MM.1S (cell line): ENCODE measurements around the gene TOP2A.

Experiments used
- DNase-seq: peaks from one replicate; pipeline ENCODE4 v3.0.0-alpha.2; 2015
- H2AFZ ChIP-seq: fragments of 300-600 bp; sonication (generic); 2 replicates; pipeline ENCODE4 v1.6.0; 2016; ENCODE audit warnings: antibody characterized with exemption, low read length
- H3F3A ChIP-seq: fragments of 300-600 bp; sonication (generic); 2 replicates; pipeline ENCODE4 v1.6.1; 2016; ENCODE audit warnings: mild to moderate bottlenecking, antibody characterized with exemption, low read length, moderate library complexity, mixed read lengths; ENCODE audit not compliant: insufficient read depth
- H3K27ac ChIP-seq: fragments of 300-600 bp; sonication (generic); 2 replicates; pipeline ENCODE4 v1.5.1; 2016; ENCODE audit warnings: mild to moderate bottlenecking, low read length
- H3K27me3 ChIP-seq: fragments of 300-600 bp; sonication (generic); replicated peaks from 2 replicates; pipeline ENCODE4 v1.6.0; 2016; ENCODE audit warnings: low read length; ENCODE audit not compliant: insufficient read depth
- H3K36me3 ChIP-seq: fragments of 300-600 bp; sonication (generic); replicated peaks from 2 replicates; pipeline ENCODE4 v1.6.1; 2016; ENCODE audit warnings: mild to moderate bottlenecking, low read length, mixed read lengths; ENCODE audit not compliant: insufficient read depth
- H3K4me1 ChIP-seq: fragments of 300-600 bp; sonication (generic); 2 replicates; pipeline ENCODE4 v1.6.1; 2016; ENCODE audit warnings: low read length, mixed read lengths
- H3K4me2 ChIP-seq: fragments of 300-600 bp; sonication (generic); 2 replicates; pipeline ENCODE4 v1.6.0; 2016; ENCODE audit warnings: low read depth, low read length
- H3K4me3 ChIP-seq: fragments of 300-600 bp; sonication (generic); 2 replicates; pipeline ENCODE4 v1.5.1; 2016; ENCODE audit warnings: low read length, mixed read lengths
- H3K79me2 ChIP-seq: fragments of 300-600 bp; sonication (generic); 2 replicates; pipeline ENCODE4 v1.6.1; 2016; ENCODE audit warnings: mixed run types, low read length, mixed read lengths
- H3K9ac ChIP-seq: fragments of 300-600 bp; sonication (generic); 2 replicates; pipeline ENCODE4 v1.6.1; 2016; ENCODE audit warnings: low read length, mixed read lengths
- H3K9me2 ChIP-seq: fragments of 300-600 bp; sonication (generic); replicated peaks from 2 replicates; pipeline ENCODE4 v1.6.1; 2016; ENCODE audit warnings: mild to moderate bottlenecking, low read length, mixed read lengths; ENCODE audit not compliant: insufficient read depth
- H3K9me3 ChIP-seq: fragments of 300-600 bp; sonication (generic); replicated peaks from 2 replicates; pipeline ENCODE4 v1.6.1; 2016; ENCODE audit warnings: mild to moderate bottlenecking, low read length, mixed read lengths; ENCODE audit not compliant: insufficient read depth
- H4K20me1 ChIP-seq: fragments of 300-600 bp; sonication (generic); 2 replicates; pipeline ENCODE4 v1.6.1; 2016; ENCODE audit warnings: mild to moderate bottlenecking, low read length, moderate library complexity, mixed read lengths; ENCODE audit not compliant: insufficient read depth
- EZH2 ChIP-seq: fragments of 300-600 bp; sonication (generic); optimal IDR thresholded peaks from 2 replicates; pipeline ENCODE3; 2017; ENCODE audit warnings: low read depth, mild to moderate bottlenecking, antibody characterized with exemption, low read length, mixed read lengths
- EZH2phosphoT487 ChIP-seq: fragments of 300-600 bp; sonication (generic); IDR thresholded peaks from 2 replicates; pipeline ENCODE4 v1.6.1; 2018; ENCODE audit warnings: antibody characterized with exemption, low read length
- TF ChIP-seq, protein P1 (sequence below): fragments of 300-600 bp; sonication (generic); IDR thresholded peaks from 2 replicates; pipeline ENCODE4 v1.5.1; 2016; ENCODE audit warnings: antibody characterized with exemption, low read length, mixed read lengths

The TOP2A gene

GRCh38 chr17:40448639-40449261, 31.1 kb upstream of the TOP2A start:
- H2AFZ ChIP-seq = no peak overlapping the region
- no peak for DNase-seq
- H3K9me3 ChIP-seq = no peaks in the 10 kb centered on the region
- no peak overlapping the region for H3K27ac ChIP-seq
- peaks cover 20% of the 10 kb centered on the region for H3F3A ChIP-seq
- H3K27me3 ChIP-seq = peaks cover 78% of the 10 kb centered on the region
- H3K9me2 ChIP-seq = no peaks in the 10 kb centered on the region
- no peak overlapping the region for H3K9ac ChIP-seq
- no peak for TF ChIP-seq EZH2phosphoT487
- TF ChIP-seq EZH2 = no peak
- TF ChIP-seq, protein P1, sequence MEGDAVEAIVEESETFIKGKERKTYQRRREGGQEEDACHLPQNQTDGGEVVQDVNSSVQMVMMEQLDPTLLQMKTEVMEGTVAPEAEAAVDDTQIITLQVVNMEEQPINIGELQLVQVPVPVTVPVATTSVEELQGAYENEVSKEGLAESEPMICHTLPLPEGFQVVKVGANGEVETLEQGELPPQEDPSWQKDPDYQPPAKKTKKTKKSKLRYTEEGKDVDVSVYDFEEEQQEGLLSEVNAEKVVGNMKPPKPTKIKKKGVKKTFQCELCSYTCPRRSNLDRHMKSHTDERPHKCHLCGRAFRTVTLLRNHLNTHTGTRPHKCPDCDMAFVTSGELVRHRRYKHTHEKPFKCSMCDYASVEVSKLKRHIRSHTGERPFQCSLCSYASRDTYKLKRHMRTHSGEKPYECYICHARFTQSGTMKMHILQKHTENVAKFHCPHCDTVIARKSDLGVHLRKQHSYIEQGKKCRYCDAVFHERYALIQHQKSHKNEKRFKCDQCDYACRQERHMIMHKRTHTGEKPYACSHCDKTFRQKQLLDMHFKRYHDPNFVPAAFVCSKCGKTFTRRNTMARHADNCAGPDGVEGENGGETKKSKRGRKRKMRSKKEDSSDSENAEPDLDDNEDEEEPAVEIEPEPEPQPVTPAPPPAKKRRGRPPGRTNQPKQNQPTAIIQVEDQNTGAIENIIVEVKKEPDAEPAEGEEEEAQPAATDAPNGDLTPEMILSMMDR = no peak
- peaks cover 3% of the 10 kb centered on the region; the same call in 1 of the 2 replicates for H4K20me1 ChIP-seq
- H3K4me2 ChIP-seq = no peak overlapping the region
- H3K4me1 ChIP-seq = peaks cover 17% of the 10 kb centered on the region
- no peaks in the 10 kb centered on the region for H3K79me2 ChIP-seq
- H3K36me3 ChIP-seq = no peaks in the 10 kb centered on the region
- H3K4me3 ChIP-seq = no peak overlapping the region

DNA sequence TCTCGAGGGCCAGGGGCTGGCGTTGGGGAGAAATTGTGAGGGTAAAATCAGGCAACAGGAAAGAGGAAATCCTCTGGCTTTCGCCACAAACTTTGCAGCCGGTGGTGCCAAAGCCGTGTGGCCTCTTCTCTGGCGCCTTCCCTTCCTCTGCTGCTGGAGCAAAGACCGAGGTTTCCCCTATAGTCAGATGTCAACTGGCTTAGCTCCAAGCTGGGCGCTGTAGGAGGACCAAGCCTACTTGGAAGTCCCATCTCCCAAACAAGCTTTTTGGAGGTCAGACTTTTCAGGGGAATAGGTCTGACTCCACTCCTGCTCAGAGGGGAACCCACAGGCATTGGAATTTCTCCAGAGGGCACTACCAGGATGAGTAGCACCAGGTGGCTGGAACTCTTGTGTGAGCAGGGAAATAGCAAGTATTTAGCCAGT, 30.5 kb upstream of the TOP2A start:
- peaks cover 20% of the 10 kb centered on the region for H3F3A ChIP-seq
- no peak overlapping the region for H3K9ac ChIP-seq
- no peaks in the 10 kb centered on the region for H3K9me2 ChIP-seq
- H3K79me2 ChIP-seq = no peaks in the 10 kb centered on the region
- H4K20me1 ChIP-seq = peaks cover 3% of the 10 kb centered on the region; the same call in 1 of the 2 replicates
- no peaks in the 10 kb centered on the region for H3K36me3 ChIP-seq
- no peak overlapping the region for H3K4me2 ChIP-seq
- H3K27ac ChIP-seq = no peak overlapping the region
- peaks cover 73% of the 10 kb centered on the region for H3K27me3 ChIP-seq
- H2AFZ ChIP-seq = no peak overlapping the region
- no peaks in the 10 kb centered on the region for H3K9me3 ChIP-seq
- no peak for DNase-seq
- TF ChIP-seq, protein P1 = no peak
- no peak for TF ChIP-seq EZH2phosphoT487
- no peak for TF ChIP-seq EZH2
- H3K4me1 ChIP-seq = peaks cover 17% of the 10 kb centered on the region
- no peak overlapping the region for H3K4me3 ChIP-seq

GRCh38 chr17:40447806-40448205, 30.1 kb upstream of the TOP2A start:
- Histone ChIP-seq H3K9me3 (no peaks in the 10 kb centered on the region), H2AFZ (no peak overlapping the region), H4K20me1 (peaks cover 3% of the 10 kb centered on the region; the same call in 1 of the 2 replicates), H3K4me3 (no peak overlapping the region), H3K36me3 (no peaks in the 10 kb centered on the region), H3K79me2 (no peaks in the 10 kb centered on the region), H3K27me3 (peaks cover 73% of the 10 kb centered on the region), H3K4me2 (no peak overlapping the region), H3K27ac (no peak overlapping the region), H3K4me1 (peaks cover 17% of the 10 kb centered on the region), H3K9me2 (no peaks in the 10 kb centered on the region), H3K9ac (no peak overlapping the region), H3F3A (peaks cover 20% of the 10 kb centered on the region)
- TF ChIP-seq EZH2 (no peak), EZH2phosphoT487 (no peak)
- DNase-seq = no peak

- Histone ChIP-seq H3K27ac (no peak overlapping the region), H3K9me3 (no peaks in the 10 kb centered on the region), H3F3A (peaks cover 20% of the 10 kb centered on the region), H3K4me3 (no peak overlapping the region), H2AFZ (no peak overlapping the region), H4K20me1 (peaks cover 3% of the 10 kb centered on the region; the same call in 1 of the 2 replicates), H3K36me3 (no peaks in the 10 kb centered on the region), H3K9ac (no peak overlapping the region), H3K9me2 (no peaks in the 10 kb centered on the region), H3K4me1 (peaks cover 17% of the 10 kb centered on the region), H3K4me2 (no peak overlapping the region), H3K27me3 (peaks cover 74% of the 10 kb centered on the region), H3K79me2 (no peaks in the 10 kb centered on the region)
- TF ChIP-seq EZH2phosphoT487 = no peak
- TF ChIP-seq, protein P1 = no peak
- TF ChIP-seq EZH2 = no peak
- no peak for DNase-seq
Observed at GRCh38 chr17:40447148-40447644, 29.5 kb upstream of the TOP2A start.
